Adrenal gland (tissue), 12 donors: Measurements from ENCODE around the gene COL18A1. TPM values are rescaled to one million over a fixed set of nuclear protein-coding genes. Genes with fewer than 3 reads are reported as not detected.

Experiments used
- DNase-seq, 7 donors: peaks; one replicate each; pipeline ENCODE4 v3.0.0-alpha.2; 2019 to 2020
- H3K27ac ChIP-seq, 5 donors: fragments of 200-600 bp; sonication (generic) in 4 of 5; 1 replicate in 3 of 5; 2 replicates in 2 of 5; pipeline versions ENCODE4 v1.5.1 to v1.8.0; 2016 to 2020; ENCODE audit warnings: mild to moderate bottlenecking in 1 of 5
- H3K27me3 ChIP-seq: fragments of 200-600 bp; 2 replicates; pipeline ENCODE4 v1.8.0; 2021
- H3K36me3 ChIP-seq, 2 donors: fragments of 200-600 bp; replicated peaks in 1 of 2; 1 replicate in 1 of 2; 2 replicates in 1 of 2; pipeline versions ENCODE4 v1.5.1 to v1.8.0; 2018 to 2022
- H3K4me1 ChIP-seq, 2 donors: fragments of 200-600 bp; replicated peaks in 1 of 2; 1 replicate in 1 of 2; 2 replicates in 1 of 2; pipeline versions ENCODE4 v1.5.1 to v1.8.0; 2018 to 2021
- H3K4me3 ChIP-seq, 4 donors: fragments of 200-600 bp; sonication (generic) in 3 of 4; one replicate each; pipeline ENCODE4 v1.5.1; 2016 to 2018
- H3K9me3 ChIP-seq, 3 donors: fragments of 200-600 bp; sonication (generic) in 1 of 3; replicated peaks in 1 of 3; 1 replicate in 2 of 3; 2 replicates in 1 of 3; pipeline versions ENCODE4 v1.5.1 to v1.8.0; 2016 to 2021
- CTCF ChIP-seq, 6 experiments: fragments of 450-650 bp in 4 of 6; fragments of 200-600 bp in 2 of 6; sonication (generic) in 1 of 6; IDR thresholded peaks; 1 replicate in 5 of 6; 2 replicates in 1 of 6; pipeline versions ENCODE4 v1.5.1 to v1.8.0; 2016 to 2021; ENCODE audit warnings: antibody characterized with exemption in 6 of 6, mild to moderate bottlenecking in 2 of 6, moderate library complexity in 1 of 6
- POLR2A ChIP-seq, 2 donors: fragments of 450-650 bp; IDR thresholded peaks; one replicate each; pipeline ENCODE4 v1.6.1; 2017; ENCODE audit warnings: antibody characterized with exemption in 2 of 2, mild to moderate bottlenecking in 2 of 2, moderate library complexity in 1 of 2
- WGBS, 4 donors: extraction: QIAGEN DNeasy Blood & Tissue Kit in 2 of 4; methylation state at CpG; one replicate each; pipeline versions ENCODE4 v1.1.5 to v1.1.7; 2013 to 2017; 5-methylcytosine and 5-hydroxymethylcytosine counted together
- intact Hi-C, 2 donors: fragments of 100-400 bp; cut with DNase I; formaldehyde crosslinking; loops; one replicate each; pipeline versions ENCODE4 v1.14.1 to v1.15.0; 2022 to 2023
- polyA plus RNA-seq, 3 donors: library from polyadenylated mRNA; stranded (reverse); fragments of 200-250 nt in 2 of 3; fragments of 350-450 nt in 1 of 3; fragmentation: Illumina TruSeq in 1 of 3; extraction: RNeasy Lipid Tissue Mini Kit (QIAGEN cat#74804) in 1 of 3; gene quantifications; one replicate each; pipeline ENCODE4 v1.2.3, GENCODE V29; 2013 to 2014
- total RNA-seq, 9 donors: library from RNA; depleted of rRNA in 4 of 9; stranded (reverse); fragments of >200 nt in 4 of 9; fragments of 120-200 nt in 1 of 9; fragmentation: NEBNext Ultra II Directional in 1 of 9; extraction: Animal tissue kit (Norgen Biotek cat#: 25700) in 1 of 9; gene quantifications; one replicate each; pipeline versions ENCODE4 v1.1.0 to v1.2.4, GENCODE V29; 2013 to 2023
- donor health status: healthy with polysubstance abuse.
- donor health status: Bipolar disorder and iron deficiency.
- donor health status: DM: yes; HTN: yes; CAD: no.
- donor health status: DM: no; HTN: no; CAD: no.
- donor health status: DM: no; HTN: no; CAD: no.
- donor health status: DM: yes; HTN: yes; CAD: no.

The COL18A1 gene
- total and polyA plus RNA-seq, 12 donors = 10.9 to 244 (median 141) TPM

GRCh38 chr21:45432575-45433255, 27.8 kb downstream of the COL18A1 start:
- intact Hi-C loops = loop anchor here in 1 of 2 donors (10.0 kb wide), 2 partner anchors 288 to 478 kb away; no protein-coding TSS in a partner anchor
- TF ChIP-seq POLR2A (IDR thresholded peaks at IDR 0.05) = no peak
- TF ChIP-seq CTCF (IDR thresholded peaks at IDR 0.05) = no peak
- Histone ChIP-seq H3K4me1 (peaks cover 23 to 38% of the 10 kb centered on the region in 2 donors), H3K36me3 (no peaks in the 10 kb centered on the region), H3K27me3 (no peaks in the 10 kb centered on the region), H3K4me3 (no peak overlapping the region), H3K9me3 (no peaks in the 10 kb centered on the region), H3K27ac (peak overlapping the region; percentile 15 to 91 (median 75))
- peak in 2 of 7 donors; percentile 64 for DNase-seq
- WGBS, 4 donors = 17 to 39% (median 37%) methylated on average over 8 to 16 of the region's 16 CpGs

GRCh38 chr21:45433301-45433700, 28.3 kb downstream of the COL18A1 start:
- intact Hi-C loops = loop anchor here in 1 of 2 donors (10.0 kb wide), 2 partner anchors 288 to 478 kb away; no protein-coding TSS in a partner anchor
- no peak for DNase-seq
- Histone ChIP-seq H3K4me3 (no peak overlapping the region), H3K4me1 (peaks cover 23 to 35% of the 10 kb centered on the region in 2 donors), H3K27me3 (no peaks in the 10 kb centered on the region), H3K27ac (peak overlapping the region; percentile 15 to 91 (median 75)), H3K36me3 (no peaks in the 10 kb centered on the region), H3K9me3 (no peaks in the 10 kb centered on the region)
- WGBS, 4 donors = 25 to 64% (median 45%) methylated on average over 7 to 8 of the region's 8 CpGs
- TF ChIP-seq CTCF (IDR thresholded peaks at IDR 0.05) (no peak), POLR2A (IDR thresholded peaks at IDR 0.05) (no peak)

- Histone ChIP-seq H3K27me3 (no peaks in the 10 kb centered on the region), H3K36me3 (no peaks in the 10 kb centered on the region), H3K9me3 (no peaks in the 10 kb centered on the region), H3K4me1 (peaks cover 23 to 43% of the 10 kb centered on the region in 2 donors), H3K4me3 (no peak overlapping the region), H3K27ac (peak overlapping the region in 3 of 5 donors; percentile 74 to 91 (median 90))
- WGBS, 4 donors = 66 to 82% (median 80%) methylated on average over 6 to 11 of the region's 11 CpGs
- TF ChIP-seq CTCF (IDR thresholded peaks at IDR 0.05) (no peak), POLR2A (IDR thresholded peaks at IDR 0.05) (no peak)
- intact Hi-C loops = loop anchor here in 1 of 2 donors (10.0 kb wide), 2 partner anchors 289 to 479 kb away; no protein-coding TSS in a partner anchor
- no peak for DNase-seq
These were observed 29.1 kb downstream of the COL18A1 start for GRCh38 chr21:45433911-45434644.

- no peaks in the 10 kb centered on the region for H3K9me3 ChIP-seq
- WGBS, 4 donors = 75 to 85% (median 80%) methylated on average over 11 to 17 of the region's 17 CpGs
- H3K27me3 ChIP-seq = no peaks in the 10 kb centered on the region
- no peak for DNase-seq
- H3K4me3 ChIP-seq = no peak overlapping the region
- peaks cover 23 to 50% of the 10 kb centered on the region in 2 donors for H3K4me1 ChIP-seq
- no peak for TF ChIP-seq POLR2A (IDR thresholded peaks at IDR 0.05)
- no peak for TF ChIP-seq CTCF (IDR thresholded peaks at IDR 0.05)
- intact Hi-C loops = loop anchor here (5.0 to 10.0 kb wide), 4 partner anchors 47 to 480 kb away; no protein-coding TSS in a partner anchor
- H3K36me3 ChIP-seq = no peaks in the 10 kb centered on the region
- H3K27ac ChIP-seq = peak overlapping the region in 1 of 5 donors; percentile 2
These were observed 29.8 kb downstream of the COL18A1 start for GRCh38 chr21:45434645-45435217.
